Common myeloid progenitor, CD34-positive (primary cell): Measurements from ENCODE around the gene YKT6.

Experiments used
- CTCF ChIA-PET: fragments of 350-600 bp; sonication (Branson Sonifier 250); formaldehyde crosslinking; loops from one replicate; lab custom pipeline; 2021; ENCODE audit warnings: antibody characterized with exemption; lab: Charles Lee
- POLR2A ChIA-PET: fragments of 350-600 bp; sonication (Branson Sonifier 250); formaldehyde crosslinking; loops from one replicate; lab custom pipeline; 2021; ENCODE audit warnings: antibody characterized with exemption; lab: Charles Lee
- DNase-seq, 3 donors: peaks; one replicate each; pipeline versions ENCODE4 v3.0.0 to v3.0.0-alpha.2; 2013
- H3K27ac ChIP-seq, 2 experiments: 1 replicate in 1 of 2; 2 replicates in 1 of 2; pipeline ENCODE4 v1.7.0; 2013; ENCODE audit warnings: inconsistent platforms in 2 of 2, low read length in 2 of 2, mild to moderate bottlenecking in 2 of 2, low read depth in 1 of 2, moderate library complexity in 1 of 2; ENCODE audit not compliant: severe bottlenecking in 2 of 2, insufficient read depth in 1 of 2, poor library complexity in 1 of 2
- H3K27me3 ChIP-seq, 5 experiments: replicated peaks in 2 of 5; 1 replicate in 3 of 5; 2 replicates in 2 of 5; pipeline versions ENCODE4 v1.6.1 to v1.7.0; 2013; ENCODE audit warnings: low read length in 4 of 5, mild to moderate bottlenecking in 2 of 5, moderate library complexity in 2 of 5, inconsistent platforms in 1 of 5; ENCODE audit not compliant: insufficient read depth in 5 of 5, control insufficient read depth in 4 of 5
- H3K36me3 ChIP-seq, 4 experiments: 1 replicate in 2 of 4; 2 replicates in 2 of 4; pipeline versions ENCODE4 v1.6.1 to v1.7.0; 2013; ENCODE audit warnings: low read length in 3 of 4, control low read depth in 1 of 4, mild to moderate bottlenecking in 1 of 4; ENCODE audit not compliant: control insufficient read depth in 4 of 4, insufficient read depth in 4 of 4
- H3K4me1 ChIP-seq, 4 experiments: 1 replicate in 3 of 4; 2 replicates in 1 of 4; pipeline versions ENCODE4 v1.6.1 to v1.7.1; 2013; ENCODE audit warnings: low read length in 3 of 4, mild to moderate bottlenecking in 3 of 4, control low read depth in 1 of 4, inconsistent platforms in 1 of 4, moderate library complexity in 1 of 4; ENCODE audit not compliant: control insufficient read depth in 4 of 4, insufficient read depth in 4 of 4; ENCODE audit errors: control extremely low read depth in 1 of 4
- H3K4me3 ChIP-seq, 7 experiments: 1 replicate in 4 of 7; 2 replicates in 3 of 7; pipeline versions ENCODE4 v1.5.1 to v1.7.0; 2013; ENCODE audit warnings: mild to moderate bottlenecking in 7 of 7, low read length in 6 of 7, moderate library complexity in 6 of 7, inconsistent platforms in 2 of 7, low read depth in 2 of 7, control low read depth in 1 of 7; ENCODE audit not compliant: insufficient read depth in 4 of 7, control insufficient read depth in 1 of 7; ENCODE audit errors: extremely low read depth in 1 of 7
- H3K9me3 ChIP-seq, 5 experiments: 1 replicate in 4 of 5; 2 replicates in 1 of 5; pipeline versions ENCODE4 v1.6.1 to v1.7.1; 2013; ENCODE audit warnings: low read length in 4 of 5, mild to moderate bottlenecking in 2 of 5, inconsistent platforms in 1 of 5, low read depth in 1 of 5, moderate library complexity in 1 of 5; ENCODE audit not compliant: control insufficient read depth in 4 of 5, insufficient read depth in 2 of 5; ENCODE audit errors: control extremely low read depth in 1 of 5
- WGBS: methylation state at CpG from one replicate; pipeline ENCODE4 v1.1.5; 2013; ENCODE audit not compliant: insufficient coverage; 5-methylcytosine and 5-hydroxymethylcytosine counted together

YKT6 gene

GRCh38 chr7:44213877-44214388 is 13.2 kb downstream of the YKT6 start:
- CTCF ChIA-PET: interaction anchor here (0.7 to 2.4 kb wide), 7 partner anchors 9 to 320 kb away, joined by 3 to 8 read pairs (median 3); partner anchors contain the start of gene YKT6
- Histone ChIP-seq H3K4me1 (no peaks in the 10 kb centered on the region), H3K36me3 (peaks cover 10 to 54% (median 38%) of the 10 kb centered on the region in 4 experiments), H3K9me3 (peaks cover 0 to 3% (median 0%) of the 10 kb centered on the region in 5 experiments), H3K27ac (no peak overlapping the region), H3K27me3 (no peaks in the 10 kb centered on the region), H3K4me3 (no peak overlapping the region)
- WGBS: 89% methylated on average over 2 of the region's 9 CpGs
- POLR2A ChIA-PET: interaction anchor here (0.6 kb wide), 1 partner anchor 14 kb away, joined by 3 read pairs; no protein-coding TSS in a partner anchor
- no peak for DNase-seq

GRCh38 chr7:44215531-44215930 is 14.8 kb downstream of the YKT6 start:
- Histone ChIP-seq H3K4me3 (no peak overlapping the region), H3K27ac (no peak overlapping the region), H3K27me3 (no peaks in the 10 kb centered on the region), H3K9me3 (peaks cover 0 to 3% (median 0%) of the 10 kb centered on the region in 5 experiments), H3K4me1 (no peaks in the 10 kb centered on the region), H3K36me3 (peaks cover 6 to 40% (median 27%) of the 10 kb centered on the region in 4 experiments)
- 100% methylated on average over 5 of the region's 7 CpGs for WGBS
- POLR2A ChIA-PET: no interaction called here
- CTCF ChIA-PET: interaction anchor here (1.4 to 2.4 kb wide), 3 partner anchors 8 to 25 kb away, joined by 3 to 8 read pairs (median 7); no protein-coding TSS in a partner anchor
- no peak for DNase-seq

- CTCF ChIA-PET: interaction anchor here (2.4 to 3.8 kb wide), 2 partner anchors 11 to 25 kb away, joined by 8 to 12 read pairs; no protein-coding TSS in a partner anchor
- no peak overlapping the region for H3K27ac ChIP-seq
- no peaks in the 10 kb centered on the region for H3K27me3 ChIP-seq
- H3K36me3 ChIP-seq: peaks cover 6 to 35% (median 22%) of the 10 kb centered on the region in 4 experiments
- WGBS: 90% methylated on average over 8 of the region's 8 CpGs
- H3K4me1 ChIP-seq: no peaks in the 10 kb centered on the region
- no peak overlapping the region for H3K4me3 ChIP-seq
- POLR2A ChIA-PET: no interaction called here
- DNase-seq: no peak
- peaks cover 0 to 3% (median 0%) of the 10 kb centered on the region in 5 experiments for H3K9me3 ChIP-seq
Observed at GRCh38 chr7:44216019-44216418, 15.2 kb downstream of the YKT6 start.

- no peak overlapping the region for H3K4me3 ChIP-seq
- 98% methylated on average over 8 of the region's 13 CpGs for WGBS
- H3K4me1 ChIP-seq: no peaks in the 10 kb centered on the region
- DNase-seq: no peak
- H3K27ac ChIP-seq: no peak overlapping the region
- peaks cover 0 to 3% (median 0%) of the 10 kb centered on the region in 5 experiments for H3K9me3 ChIP-seq
- H3K36me3 ChIP-seq: peaks cover 6 to 28% (median 16%) of the 10 kb centered on the region in 4 experiments
- H3K27me3 ChIP-seq: no peaks in the 10 kb centered on the region
- ChIA-PET CTCF (interaction anchor here (3.8 kb wide), 1 partner anchor 12 kb away, joined by 12 read pairs; no protein-coding TSS in a partner anchor), POLR2A (no interaction called here)
Observed at GRCh38 chr7:44216521-44217222, 15.9 kb downstream of the YKT6 start.

- H3K27me3 ChIP-seq: no peaks in the 10 kb centered on the region
- peaks cover 0 to 3% (median 0%) of the 10 kb centered on the region in 5 experiments for H3K9me3 ChIP-seq
- DNase-seq: no peak
- no peaks in the 10 kb centered on the region for H3K4me1 ChIP-seq
- no peak overlapping the region for H3K4me3 ChIP-seq
- 97% methylated on average over 8 of the region's 19 CpGs for WGBS
- H3K36me3 ChIP-seq: peaks cover 6 to 22% (median 11%) of the 10 kb centered on the region in 4 experiments
- CTCF ChIA-PET: interaction anchor here (1.0 to 3.8 kb wide), 4 partner anchors 11 to 24 kb away, joined by 3 to 12 read pairs (median 4); partner anchors contain the start of gene YKT6
- POLR2A ChIA-PET: no interaction called here
- H3K27ac ChIP-seq: no peak overlapping the region
Observed at GRCh38 chr7:44217223-44217714, 16.5 kb downstream of the YKT6 start.

GRCh38 chr7:44217852-44218402 is 17.1 kb downstream of the YKT6 start:
- no peak overlapping the region for H3K27ac ChIP-seq
- H3K36me3 ChIP-seq: peaks cover 4 to 16% (median 6%) of the 10 kb centered on the region in 4 experiments
- DNase-seq: no peak
- peaks cover 0 to 3% (median 0%) of the 10 kb centered on the region in 5 experiments for H3K9me3 ChIP-seq
- H3K27me3 ChIP-seq: no peaks in the 10 kb centered on the region
- POLR2A ChIA-PET: no interaction called here
- H3K4me3 ChIP-seq: no peak overlapping the region
- H3K4me1 ChIP-seq: no peaks in the 10 kb centered on the region
- CTCF ChIA-PET: interaction anchor here (1.0 to 3.8 kb wide), 5 partner anchors 9 to 23 kb away, joined by 3 to 12 read pairs (median 6); partner anchors contain the start of gene YKT6
- WGBS: 87% methylated on average over 16 of the region's 17 CpGs
